GM19372 (cell line): Measurements from ENCODE around the gene BCAS3.

ENCODE experiments used
- ATAC-seq: cut with Tn5 transposase; IDR thresholded peaks from one replicate; pipeline ENCODE4 v1.9.1; 2021; ENCODE audit warnings: mild to moderate bottlenecking, low read depth, moderate library complexity; ENCODE audit not compliant: unreplicated experiment

Gene BCAS3

GRCh38 chr17:61209106-61209439 lies 531.4 kb downstream of the BCAS3 start:
- no peak for ATAC-seq

GRCh38 chr17:61209525-61209924 lies 531.9 kb downstream of the BCAS3 start:
- ATAC-seq: no peak

- no peak for ATAC-seq
These were observed 533.6 kb downstream of the BCAS3 start for GRCh38 chr17:61211236-61211635.

GRCh38 chr17:61212655-61213054 lies 535.0 kb downstream of the BCAS3 start:
- no peak for ATAC-seq

GRCh38 chr17:61214753-61215152 lies 537.1 kb downstream of the BCAS3 start:
- no peak for ATAC-seq

- ATAC-seq: no peak
These were observed 538.4 kb downstream of the BCAS3 start for GRCh38 chr17:61216066-61216465.

GRCh38 chr17:61217878-61218437 lies 540.3 kb downstream of the BCAS3 start:
- no peak for ATAC-seq

GRCh38 chr17:61218438-61218837 lies 540.8 kb downstream of the BCAS3 start:
- ATAC-seq: no peak

GRCh38 chr17:61219460-61219859 lies 541.8 kb downstream of the BCAS3 start:
- ATAC-seq: no peak

GRCh38 chr17:61221181-61221580 lies 543.5 kb downstream of the BCAS3 start:
- ATAC-seq: no peak

GRCh38 chr17:61221597-61222471 lies 544.2 kb downstream of the BCAS3 start:
- no peak for ATAC-seq

GRCh38 chr17:61223725-61224124 lies 546.1 kb downstream of the BCAS3 start:
- ATAC-seq: no peak

- ATAC-seq: no peak
These were observed 547.7 kb downstream of the BCAS3 start for GRCh38 chr17:61225178-61225882.

GRCh38 chr17:61227866-61228265 lies 550.2 kb downstream of the BCAS3 start:
- ATAC-seq: no peak

- ATAC-seq: no peak
These were observed 552.8 kb downstream of the BCAS3 start for GRCh38 chr17:61230461-61230860.

GRCh38 chr17:61230972-61231820 lies 553.5 kb downstream of the BCAS3 start:
- no peak for ATAC-seq

- no peak for ATAC-seq
These were observed 555.2 kb downstream of the BCAS3 start for GRCh38 chr17:61232871-61233270.

GRCh38 chr17:61233991-61234750 lies 556.5 kb downstream of the BCAS3 start:
- ATAC-seq: no peak

- ATAC-seq: no peak
These were observed 557.6 kb downstream of the BCAS3 start for GRCh38 chr17:61235001-61235826.
